Peyer's patch (tissue), 4 donors: Measurements from ENCODE around the gene AQP7. TPM values are rescaled to one million over a fixed set of nuclear protein-coding genes. Genes with fewer than 3 reads are reported as not detected.
A peak's percentile ranks its signal among the peaks of the same experiment; 100 is the strongest.
"Not testable (repeated sequence)": the region's sequence is repeated elsewhere in the genome, so short reads cannot be mapped to it uniquely, and the experiment has no call there.

Source experiments
- DNase-seq, 3 donors: peaks; one replicate each; pipeline ENCODE4 v3.0.0-alpha.2; 2017 to 2019
- H3K27ac ChIP-seq, 4 donors: fragments of 200-600 bp; sonication (generic); one replicate each; pipeline ENCODE4 v1.5.1; 2016 to 2019
- H3K27me3 ChIP-seq, 2 donors: fragments of 200-600 bp; sonication (generic); one replicate each; pipeline ENCODE4 v1.5.1; 2019
- H3K36me3 ChIP-seq, 3 donors: fragments of 200-600 bp; sonication (generic); one replicate each; pipeline ENCODE4 v1.5.1; 2016 to 2019
- H3K4me1 ChIP-seq, 4 donors: fragments of 200-600 bp; sonication (generic); one replicate each; pipeline ENCODE4 v1.5.1; 2016 to 2019
- H3K4me3 ChIP-seq, 4 donors: fragments of 200-600 bp; sonication (generic); 1 replicate in 3 of 4; 2 replicates in 1 of 4; pipeline ENCODE4 v1.5.1; 2016 to 2019; ENCODE audit warnings: mild to moderate bottlenecking in 1 of 4
- H3K9me3 ChIP-seq, 4 donors: fragments of 200-600 bp; sonication (generic); one replicate each; pipeline ENCODE4 v1.5.1; 2016 to 2019; ENCODE audit warnings: mild to moderate bottlenecking in 1 of 4
- CTCF ChIP-seq, 6 experiments: fragments of 450-650 bp in 4 of 6; fragments of 200-600 bp in 2 of 6; sonication (generic) in 1 of 6; IDR thresholded peaks; one replicate each; pipeline ENCODE4 v1.5.1; 2017 to 2019; ENCODE audit warnings: antibody characterized with exemption in 6 of 6, mild to moderate bottlenecking in 3 of 6, moderate library complexity in 1 of 6
- POLR2A ChIP-seq, 2 donors: fragments of 450-650 bp; IDR thresholded peaks; one replicate each; pipeline ENCODE4 v1.5.1; 2017; ENCODE audit warnings: antibody characterized with exemption in 2 of 2, mild to moderate bottlenecking in 2 of 2, moderate library complexity in 2 of 2
- total RNA-seq, 4 donors: library from RNA; depleted of rRNA; stranded (reverse); fragments of >200 nt; gene quantifications; one replicate each; pipeline ENCODE4 v1.1.0, GENCODE V29; 2016

Gene AQP7
- total RNA-seq, 4 donors from 2014 or later: 5.0 to 119 (median 79.2) TPM

GRCh38 chr9:33382397-33382796 is 20.0 kb downstream of the AQP7 start:
- not testable (repeated sequence) for H3K9me3 ChIP-seq, H3K27me3 ChIP-seq, H3K4me3 ChIP-seq, H3K4me1 ChIP-seq, H3K36me3 ChIP-seq, H3K27ac ChIP-seq
- peak in 1 of 3 donors; percentile 19 for DNase-seq

GRCh38 chr9:33381231-33381791 is 21.1 kb downstream of the AQP7 start:
- H3K9me3 ChIP-seq: no peaks in the 10 kb centered on the region
- no peaks in the 10 kb centered on the region for H3K27me3 ChIP-seq
- H3K4me1 ChIP-seq: no peaks in the 10 kb centered on the region
- no peak for TF ChIP-seq CTCF (IDR thresholded peaks at IDR 0.05)
- no peak for TF ChIP-seq POLR2A (IDR thresholded peaks at IDR 0.05)
- H3K36me3 ChIP-seq: peaks cover 0 to 4% (median 0%) of the 10 kb centered on the region in 3 donors
- H3K27ac ChIP-seq: no peak overlapping the region
- DNase-seq: no peak
- no peak overlapping the region for H3K4me3 ChIP-seq

- no peak for TF ChIP-seq CTCF (IDR thresholded peaks at IDR 0.05)
- no peak for TF ChIP-seq POLR2A (IDR thresholded peaks at IDR 0.05)
- Histone ChIP-seq H3K27me3 (no peaks in the 10 kb centered on the region), H3K4me3 (no peak overlapping the region), H3K9me3 (no peaks in the 10 kb centered on the region), H3K36me3 (peaks cover 0 to 3% (median 0%) of the 10 kb centered on the region in 3 donors), H3K4me1 (peaks cover 0 to under 1% (median 0%) of the 10 kb centered on the region in 4 donors), H3K27ac (no peak overlapping the region)
- no peak for DNase-seq
Measured at GRCh38 chr9:33380390-33381094, 21.8 kb downstream of the AQP7 start.

- no peak for TF ChIP-seq POLR2A (IDR thresholded peaks at IDR 0.05)
- TF ChIP-seq CTCF (IDR thresholded peaks at IDR 0.05): no peak
- DNase-seq: no peak
Measured at GRCh38 chr9:33379666-33380389, 22.5 kb downstream of the AQP7 start.

GRCh38 chr9:33378121-33378795 is 24.1 kb downstream of the AQP7 start:
- peaks cover 0 to 5% (median 0%) of the 10 kb centered on the region in 4 donors for H3K4me1 ChIP-seq
- TF ChIP-seq POLR2A (IDR thresholded peaks at IDR 0.05): no peak
- no peak for DNase-seq
- no peaks in the 10 kb centered on the region for H3K36me3 ChIP-seq
- H3K27ac ChIP-seq: no peak overlapping the region
- no peak overlapping the region for H3K4me3 ChIP-seq
- H3K27me3 ChIP-seq: no peaks in the 10 kb centered on the region
- no peaks in the 10 kb centered on the region for H3K9me3 ChIP-seq

More at GRCh38 chr9:33379666-33380389, 22.5 kb downstream of the AQP7 start:
- Histone ChIP-seq H3K27me3 (no peaks in the 10 kb centered on the region), H3K4me3 (no peak overlapping the region), H3K27ac (no peak overlapping the region), H3K4me1 (peaks cover 0 to 5% (median 0%) of the 10 kb centered on the region in 4 donors), H3K9me3 (no peaks in the 10 kb centered on the region), H3K36me3 (no peaks in the 10 kb centered on the region)

GRCh38 chr9:33377089-33377715 is 25.2 kb downstream of the AQP7 start:
- peak in 1 of 3 donors; percentile 14 for DNase-seq
- no peaks in the 10 kb centered on the region for H3K36me3 ChIP-seq
- TF ChIP-seq POLR2A (IDR thresholded peaks at IDR 0.05) (no peak), CTCF (IDR thresholded peaks at IDR 0.05) (no peak)
- H3K4me3 ChIP-seq: no peak overlapping the region
- H3K27ac ChIP-seq: no peak overlapping the region
- no peaks in the 10 kb centered on the region for H3K27me3 ChIP-seq
- no peaks in the 10 kb centered on the region for H3K9me3 ChIP-seq
- H3K4me1 ChIP-seq: peaks cover 0 to 5% (median 0%) of the 10 kb centered on the region in 4 donors
